Hematopoietic multipotent progenitor cell (in vitro differentiated cells): ENCODE results near the gene WDFY4. TPM values are rescaled to one million over a fixed set of nuclear protein-coding genes. Genes with fewer than 3 reads are reported as not detected.

Source experiments
- DNase-seq, 3 donors: peaks; one replicate each; pipeline ENCODE4 v3.0.0-alpha.2; 2011 to 2015; ENCODE audit warnings: low read depth in 2 of 3, low spot score in 2 of 3
- total RNA-seq: library from RNA; depleted of rRNA; stranded (reverse); fragments of >200 nt; gene quantifications from one replicate; pipeline ENCODE4 v1.2.3, GENCODE V29; 2012

The WDFY4 gene
- total RNA-seq, 1 donor = 35.5 TPM

GRCh38 chr10:49000437-49001398 lies 316.0 kb downstream of the WDFY4 start:
- DNase-seq = no peak

GRCh38 chr10:49001402-49001801 lies 316.7 kb downstream of the WDFY4 start:
- DNase-seq = no peak

DNA sequence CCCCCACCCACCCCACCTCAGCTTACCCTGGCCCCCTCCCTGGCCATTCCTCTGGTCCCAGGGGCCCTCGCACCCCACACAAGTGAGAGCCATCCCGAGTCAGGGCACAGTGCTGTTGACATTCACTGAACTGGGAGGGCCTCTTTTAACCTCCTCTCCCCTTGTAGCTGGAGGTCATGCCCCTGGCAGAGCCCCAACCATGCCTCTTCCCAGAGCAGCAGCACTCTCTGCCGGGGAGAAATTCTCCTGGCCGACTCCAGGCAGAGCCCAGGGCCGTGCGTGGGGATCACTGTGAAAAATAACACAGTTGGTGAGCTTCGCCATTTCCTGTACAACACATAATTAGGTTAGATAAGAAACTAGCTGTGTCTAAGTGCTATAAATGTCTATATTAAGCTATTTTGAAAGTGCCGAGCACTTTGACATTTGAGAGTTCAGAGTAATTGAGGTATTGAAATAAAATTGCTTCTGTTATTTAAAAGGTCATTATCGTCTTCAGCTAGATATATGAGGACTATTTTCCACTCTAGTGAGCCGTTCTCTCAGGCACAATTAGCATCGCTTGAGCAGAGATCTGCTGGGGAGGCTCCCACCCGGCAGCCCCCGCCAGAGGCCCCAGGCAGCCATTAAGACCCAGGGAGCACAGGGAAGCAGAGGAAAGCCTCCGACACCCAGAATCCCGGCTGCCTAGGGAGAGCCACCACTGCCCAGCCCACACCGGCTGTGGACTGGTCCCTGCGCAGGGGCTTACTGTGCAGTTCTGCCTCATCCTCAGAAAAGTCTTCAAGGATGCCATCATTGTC lies 317.4 kb downstream of the WDFY4 start:
- DNase-seq = no peak

- no peak for DNase-seq
Observed at GRCh38 chr10:49005270-49005669, 320.6 kb downstream of the WDFY4 start.

- DNase-seq = no peak
Observed at GRCh38 chr10:49007129-49007528, 322.5 kb downstream of the WDFY4 start.

GRCh38 chr10:49008091-49008490 lies 323.4 kb downstream of the WDFY4 start:
- no peak for DNase-seq

GRCh38 chr10:49008505-49009198 lies 324.0 kb downstream of the WDFY4 start:
- DNase-seq = no peak

DNA sequence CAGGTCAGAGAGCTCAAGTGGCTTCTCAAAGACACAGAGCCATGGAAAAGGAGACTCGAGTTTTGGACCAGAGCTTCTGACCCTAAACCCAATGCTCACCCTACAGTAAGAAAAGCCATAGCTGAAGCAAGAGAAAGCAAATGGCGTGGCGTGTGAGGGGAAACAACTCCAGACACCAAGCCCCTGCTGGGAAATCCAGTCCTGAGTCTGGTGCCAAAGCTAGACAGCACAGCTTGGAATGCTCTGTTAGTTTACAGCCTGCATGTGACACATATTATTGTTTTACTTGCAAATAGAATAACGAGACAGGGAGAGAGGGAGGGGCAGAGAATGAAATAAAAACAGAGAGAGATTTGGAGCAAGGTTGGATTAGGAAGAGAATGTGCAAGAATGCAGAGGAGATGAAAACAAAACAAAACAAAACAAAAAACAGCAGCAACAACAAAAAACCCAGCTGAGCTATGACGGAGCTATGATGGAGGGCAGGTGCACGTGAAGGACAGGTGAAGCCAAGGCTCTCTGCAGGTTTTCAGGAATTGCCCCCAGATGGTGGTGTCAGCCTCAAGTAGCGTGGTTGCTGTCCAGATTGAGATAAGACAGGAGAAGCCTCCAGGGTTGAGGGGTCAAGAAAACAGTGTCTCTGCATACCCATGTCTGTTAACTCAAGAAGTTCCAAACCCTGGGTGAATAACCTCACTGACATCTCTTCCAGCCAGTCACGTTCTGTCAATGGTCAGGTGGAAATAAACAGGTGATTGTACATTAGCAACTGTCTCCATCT lies 324.7 kb downstream of the WDFY4 start:
- DNase-seq = no peak

GRCh38 chr10:49010295-49010694 lies 325.6 kb downstream of the WDFY4 start:
- no peak for DNase-seq

- no peak for DNase-seq
Observed at GRCh38 chr10:49010865-49011264, 326.2 kb downstream of the WDFY4 start.

DNA sequence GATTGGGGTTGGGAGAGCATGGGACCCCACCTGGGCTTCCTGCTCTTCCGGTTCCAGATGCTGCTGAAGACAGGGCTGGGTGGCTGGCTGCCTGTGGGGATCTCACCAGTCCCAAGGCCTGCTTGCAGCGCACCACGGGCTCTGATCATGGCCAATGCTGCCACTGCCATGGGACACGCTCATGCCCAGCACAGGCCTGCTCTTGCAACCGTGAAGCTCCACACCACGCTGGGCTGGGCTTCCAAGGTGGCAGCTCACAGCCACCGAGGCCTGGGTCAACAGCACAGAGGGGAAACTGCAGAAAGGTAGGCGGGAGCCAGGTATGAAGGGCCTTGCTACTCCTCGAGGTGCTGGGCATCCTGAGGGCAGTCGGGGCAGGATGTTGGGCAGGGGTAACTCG lies 327.1 kb downstream of the WDFY4 start:
- DNase-seq = no peak

DNA sequence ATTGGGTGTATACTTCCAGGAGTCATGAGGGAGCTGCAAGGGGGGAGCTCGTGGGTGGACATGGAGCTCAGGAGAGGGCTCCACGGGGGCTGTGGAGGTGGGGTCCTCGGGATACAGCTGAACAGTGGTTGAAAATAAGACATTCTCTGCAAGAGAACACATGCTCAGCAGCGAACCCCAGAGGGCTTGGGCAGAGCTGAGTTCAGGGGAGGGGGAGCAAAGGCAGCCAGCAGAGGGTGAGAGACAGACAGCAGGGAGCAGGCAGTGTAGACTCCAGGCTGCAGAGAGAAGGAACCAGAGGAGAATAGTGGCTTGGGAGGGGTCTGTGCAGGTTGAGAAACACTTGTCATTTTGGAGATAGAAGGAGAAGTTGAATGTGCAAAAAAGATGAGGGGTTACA lies 327.9 kb downstream of the WDFY4 start:
- no peak for DNase-seq

DNA sequence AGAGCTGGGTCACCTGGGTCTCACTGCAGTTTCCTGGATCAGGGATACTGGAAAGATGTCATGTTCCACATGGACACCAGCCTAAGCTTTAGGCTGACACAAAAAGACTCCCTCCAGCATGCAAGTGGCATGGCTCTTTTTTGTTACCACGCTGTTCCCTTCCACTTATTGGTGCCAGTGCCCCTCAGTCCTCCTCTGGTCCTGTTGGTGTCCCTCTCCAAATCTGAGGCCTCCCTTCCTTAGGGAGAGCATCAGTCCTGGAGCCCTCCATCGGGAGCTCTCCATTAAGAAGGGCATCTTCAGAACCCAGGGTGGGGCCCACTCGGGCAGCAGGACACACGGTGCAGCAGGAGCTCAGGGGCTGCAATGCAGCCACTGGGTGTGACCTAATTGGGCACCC lies 331.0 kb downstream of the WDFY4 start:
- no peak for DNase-seq

DNA sequence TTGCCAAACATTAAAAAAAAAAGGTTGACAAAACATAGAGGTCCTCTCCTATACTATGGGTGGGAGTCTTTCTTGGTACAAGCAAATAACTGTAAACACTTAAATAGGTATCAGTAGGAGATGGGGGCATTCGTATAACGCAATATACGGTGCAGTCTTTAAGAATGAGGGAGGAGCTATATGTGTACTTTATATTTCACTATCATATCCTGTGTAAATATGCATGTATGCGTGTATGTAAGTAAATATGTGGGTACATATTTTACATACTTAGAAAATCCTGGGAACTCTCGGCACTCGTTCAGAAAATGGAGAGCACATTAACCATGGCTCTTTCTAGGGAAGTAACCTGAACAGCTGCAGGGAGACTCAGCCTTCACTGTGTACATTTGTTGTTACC lies 337.0 kb downstream of the WDFY4 start:
- no peak for DNase-seq

DNA sequence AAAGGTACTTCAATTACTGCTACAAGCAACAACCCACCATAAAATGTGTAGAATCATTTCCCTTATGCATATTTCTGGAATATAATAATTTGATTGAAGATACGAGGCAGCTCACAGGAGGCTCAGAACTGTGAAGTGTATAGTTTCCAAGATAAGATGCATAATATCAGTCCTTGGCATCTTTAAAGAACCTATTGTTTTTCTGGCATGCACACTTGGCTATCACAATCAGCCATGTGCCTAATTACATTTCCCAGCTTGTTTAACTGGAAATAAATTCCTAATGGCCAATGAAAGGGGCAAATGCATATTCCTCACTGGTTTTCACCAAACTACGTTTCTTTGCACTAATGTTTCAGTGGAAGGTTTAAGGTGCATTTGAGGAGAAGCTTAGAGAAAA lies 338.4 kb downstream of the WDFY4 start:
- no peak for DNase-seq

- peak in 1 of 3 donors; percentile 6 for DNase-seq
Observed at GRCh38 chr10:49023752-49024151, 339.1 kb downstream of the WDFY4 start.

DNA sequence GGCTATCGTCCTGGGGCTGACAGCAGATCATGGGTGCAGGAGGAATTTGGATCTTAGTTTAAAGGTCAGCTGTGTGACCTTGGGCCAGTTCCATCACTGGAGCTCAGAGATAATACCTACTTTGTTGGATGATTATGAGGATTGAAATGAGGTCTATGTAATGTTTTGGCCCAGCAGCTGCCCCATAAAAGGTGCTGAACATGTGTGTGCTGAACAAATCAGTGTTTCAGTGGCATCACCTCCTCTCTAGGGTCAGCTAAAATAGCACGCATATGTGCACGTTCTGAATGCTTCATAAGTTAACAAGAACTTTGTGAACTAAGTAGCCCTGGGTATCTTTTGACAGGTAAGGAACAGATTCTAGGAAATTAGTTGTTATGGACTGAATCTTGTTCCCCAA lies 339.8 kb downstream of the WDFY4 start:
- no peak for DNase-seq

DNA sequence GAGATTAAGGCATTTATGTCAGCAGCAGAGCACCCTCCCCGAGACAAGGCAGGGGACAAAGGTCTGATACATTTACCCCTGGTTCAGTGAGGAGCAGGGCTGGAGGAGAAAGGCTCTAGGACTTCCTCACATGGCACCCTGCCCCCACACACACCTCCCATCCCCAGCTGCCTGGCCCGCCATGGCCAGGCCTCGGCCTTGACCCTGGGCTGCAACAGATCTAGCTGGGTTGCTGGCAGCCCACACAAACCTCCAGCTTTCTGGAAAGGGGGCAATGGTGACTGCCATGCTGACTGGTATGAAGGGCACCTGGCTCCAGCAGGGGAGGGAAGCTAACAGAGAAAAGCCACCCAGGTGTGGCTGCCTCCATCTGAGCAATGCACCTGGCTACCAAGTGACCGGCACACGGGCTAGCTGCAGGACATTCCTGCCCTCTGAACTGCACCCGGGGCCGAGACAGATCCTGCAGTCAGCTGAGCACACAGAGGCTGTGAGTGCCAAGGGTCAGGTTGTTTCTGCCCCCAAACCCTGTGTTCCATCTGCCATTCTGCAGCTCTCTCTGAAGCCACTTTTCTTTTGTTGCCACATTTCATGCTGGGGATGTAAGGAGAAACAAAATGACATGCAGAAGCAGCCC lies 340.8 kb downstream of the WDFY4 start:
- no peak for DNase-seq

DNA sequence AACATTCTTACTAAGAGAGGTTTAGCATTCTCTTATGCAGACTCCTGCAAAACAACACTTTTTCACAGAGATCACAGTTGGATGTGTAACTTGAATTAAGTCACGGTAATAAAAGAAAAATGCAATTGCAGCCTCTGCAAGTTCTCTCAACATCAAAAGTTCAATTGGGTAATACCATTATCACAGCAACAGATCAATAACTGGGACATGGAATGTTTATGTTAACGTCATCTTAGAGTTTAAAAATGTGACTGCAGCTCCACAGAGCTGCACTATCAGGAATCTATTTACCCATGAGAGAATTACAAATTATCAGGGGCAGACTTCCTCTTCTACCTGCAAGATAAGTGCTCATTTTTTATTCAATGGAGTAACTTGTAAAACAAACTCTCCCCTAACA lies 344.0 kb downstream of the WDFY4 start:
- no peak for DNase-seq

DNA sequence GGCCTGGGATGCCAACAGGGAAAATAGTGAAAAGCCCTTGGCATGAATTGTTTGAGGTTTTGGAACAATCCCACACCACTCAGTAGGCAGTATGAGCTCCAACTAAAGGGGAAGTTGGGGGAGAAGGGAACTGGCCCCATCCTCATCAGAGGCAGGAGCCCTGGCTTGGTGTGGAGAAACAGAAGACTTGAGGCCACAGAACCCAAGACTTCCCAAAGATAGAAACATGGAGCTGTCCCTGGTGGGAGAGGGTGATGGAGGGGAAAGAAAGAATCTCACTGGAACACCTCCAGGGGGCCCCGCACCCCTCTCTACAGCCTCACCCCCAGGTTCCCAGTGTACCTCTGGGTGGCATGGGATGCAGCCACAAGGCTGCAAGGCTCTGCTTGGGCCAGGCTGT lies 345.0 kb downstream of the WDFY4 start:
- DNase-seq = no peak
